H9 (cell line): ENCODE data around the gene DNER. TPM values are rescaled to one million over a fixed set of nuclear protein-coding genes. Genes with fewer than 3 reads are reported as not detected.

Experiments
- DNase-seq: peaks from one replicate; pipeline ENCODE4 v3.0.0-alpha.2; 2017
- H2AFZ ChIP-seq: one replicate; pipeline ENCODE4 v1.6.1; 2013; ENCODE audit warnings: mild to moderate bottlenecking, low read length, control low read depth, moderate library complexity
- H2AK5ac ChIP-seq: 2 replicates; pipeline ENCODE4 v1.6.1; 2013; ENCODE audit warnings: low read length, control low read depth, mixed read lengths; ENCODE audit not compliant: insufficient read length
- H2BK120ac ChIP-seq: one replicate; pipeline ENCODE4 v1.6.1; 2013; ENCODE audit warnings: low read depth, mild to moderate bottlenecking, low read length, control low read depth, inconsistent platforms; ENCODE audit not compliant: poor library complexity, severe bottlenecking
- H2BK12ac ChIP-seq: 2 replicates; pipeline ENCODE4 v1.6.1; 2013; ENCODE audit warnings: low read length, control low read depth, mixed read lengths, low read depth; ENCODE audit not compliant: insufficient read length
- H2BK15ac ChIP-seq: 2 replicates; pipeline ENCODE4 v1.6.1; 2013; ENCODE audit warnings: low read depth, low read length, control low read depth
- H2BK20ac ChIP-seq: one replicate; pipeline ENCODE4 v1.6.1; 2013; ENCODE audit warnings: low read depth, mild to moderate bottlenecking, low read length, control low read depth, inconsistent platforms; ENCODE audit not compliant: poor library complexity, severe bottlenecking
- H2BK5ac ChIP-seq: 2 replicates; pipeline ENCODE4 v1.6.1; 2013; ENCODE audit warnings: low read length, control low read depth, mixed read lengths; ENCODE audit not compliant: insufficient read length
- H3K14ac ChIP-seq: 2 replicates; pipeline ENCODE4 v1.6.1; 2013; ENCODE audit warnings: low read length, control low read depth; ENCODE audit not compliant: insufficient read depth
- H3K18ac ChIP-seq: 2 replicates; pipeline ENCODE4 v1.6.1; 2013; ENCODE audit warnings: low read depth, mild to moderate bottlenecking, mixed read lengths, low read length, control low read depth; ENCODE audit not compliant: insufficient read length
- H3K23ac ChIP-seq: 2 replicates; pipeline ENCODE4 v1.6.1; 2013; ENCODE audit warnings: low read length, control low read depth, mixed read lengths, low read depth; ENCODE audit not compliant: insufficient read length
- H3K23me2 ChIP-seq: 2 replicates; pipeline ENCODE4 v1.6.1; 2013; ENCODE audit warnings: low read depth, mild to moderate bottlenecking, mixed read lengths, low read length, control low read depth; ENCODE audit not compliant: insufficient read length, poor library complexity, severe bottlenecking
- H3K27ac ChIP-seq: 2 replicates; pipeline ENCODE4 v1.5.1; 2013; ENCODE audit warnings: low read length, control low read depth, mixed read lengths, low read depth; ENCODE audit not compliant: insufficient read length
- H3K27me3 ChIP-seq: 2 replicates; pipeline ENCODE4 v1.6.1; 2013; ENCODE audit warnings: low read length, control low read depth, inconsistent platforms; ENCODE audit not compliant: insufficient read depth
- H3K4ac ChIP-seq: 2 replicates; pipeline ENCODE4 v1.6.1; 2013; ENCODE audit warnings: low read depth, mild to moderate bottlenecking, control low read depth, inconsistent platforms, low read length, moderate library complexity
- H3K4me1 ChIP-seq: 2 replicates; pipeline ENCODE4 v1.6.1; 2013; ENCODE audit warnings: low read length, control low read depth, inconsistent platforms; ENCODE audit not compliant: insufficient read depth
- H3K4me2 ChIP-seq: 2 replicates; pipeline ENCODE4 v1.6.1; 2013; ENCODE audit warnings: low read length, control low read depth, mixed read lengths; ENCODE audit not compliant: insufficient read length, insufficient read depth
- H3K56ac ChIP-seq: 2 replicates; pipeline ENCODE4 v1.6.1; 2013; ENCODE audit warnings: low read depth, mild to moderate bottlenecking, mixed read lengths, low read length, control low read depth; ENCODE audit not compliant: insufficient read length
- H3K79me1 ChIP-seq: 2 replicates; pipeline ENCODE4 v1.6.1; 2013; ENCODE audit warnings: low read depth, mild to moderate bottlenecking, moderate library complexity, low read length, control low read depth, inconsistent platforms; ENCODE audit not compliant: insufficient read depth, poor library complexity, severe bottlenecking
- H3K79me2 ChIP-seq: 2 replicates; pipeline ENCODE4 v1.6.1; 2013; ENCODE audit warnings: low read length, control low read depth, inconsistent platforms; ENCODE audit not compliant: insufficient read depth
- H3K9ac ChIP-seq: 2 replicates; pipeline ENCODE4 v1.6.1; 2013; ENCODE audit warnings: low read length, control low read depth, mixed read lengths; ENCODE audit not compliant: insufficient read length; ENCODE audit errors: extremely low read depth
- H3K9me3 ChIP-seq: one replicate; pipeline ENCODE4 v1.6.1; 2013; ENCODE audit warnings: low read depth, low read length, inconsistent platforms; ENCODE audit not compliant: control insufficient read depth
- H3T11ph ChIP-seq: one replicate; pipeline ENCODE4 v1.6.1; 2013; ENCODE audit warnings: mild to moderate bottlenecking, low read length, control low read depth, inconsistent platforms
- H4K20me1 ChIP-seq: one replicate; pipeline ENCODE4 v1.6.1; 2013; ENCODE audit not compliant: control insufficient read depth, insufficient read length, insufficient read depth
- H4K5ac ChIP-seq: 2 replicates; pipeline ENCODE4 v1.6.1; 2013; ENCODE audit warnings: low read depth, mild to moderate bottlenecking, mixed read lengths, low read length, control low read depth; ENCODE audit not compliant: insufficient read length
- H4K8ac ChIP-seq: replicated peaks from 2 replicates; pipeline ENCODE4 v1.6.1; 2013; ENCODE audit warnings: low read length, control low read depth, mixed read lengths, low read depth; ENCODE audit not compliant: insufficient read length
- H4K91ac ChIP-seq: 2 replicates; pipeline ENCODE4 v1.6.1; 2013; ENCODE audit warnings: low read depth, mild to moderate bottlenecking, moderate library complexity, mixed read lengths, low read length, control low read depth; ENCODE audit not compliant: insufficient read length
- H3K27ac Mint-ChIP-seq, 3 experiments: 2 replicates in 2 of 3; 3 replicates in 1 of 3; pipeline ENCODE4 v1.8.0; 2020 to 2021; ENCODE audit warnings: mixed read lengths in 3 of 3, mild to moderate bottlenecking in 1 of 3, moderate library complexity in 1 of 3
- H3K27me3 Mint-ChIP-seq: 2 replicates; pipeline ENCODE4 v1.8.0; 2021; ENCODE audit warnings: low read depth, mild to moderate bottlenecking, moderate library complexity, mixed read lengths
- H3K36me3 Mint-ChIP-seq, 3 experiments: 2 replicates in 2 of 3; 3 replicates in 1 of 3; pipeline ENCODE4 v1.8.0; 2020 to 2021; ENCODE audit warnings: low read depth in 3 of 3, mixed read lengths in 3 of 3; ENCODE audit not compliant: insufficient read depth in 1 of 3
- H3K4me1 Mint-ChIP-seq, 2 experiments: 2 replicates each; pipeline ENCODE4 v1.8.0; 2020; ENCODE audit warnings: mixed read lengths in 2 of 2
- H3K4me3 Mint-ChIP-seq, 2 experiments: 2 replicates in 1 of 2; 3 replicates in 1 of 2; pipeline ENCODE4 v1.8.0; 2020 to 2021; ENCODE audit warnings: mild to moderate bottlenecking in 2 of 2, mixed read lengths in 2 of 2, moderate library complexity in 1 of 2
- H3K9me3 Mint-ChIP-seq, 2 experiments: 2 replicates in 1 of 2; 3 replicates in 1 of 2; pipeline ENCODE4 v1.8.0; 2020; ENCODE audit warnings: mild to moderate bottlenecking in 2 of 2, mixed read lengths in 2 of 2, moderate library complexity in 1 of 2
- CTCF ChIP-seq: fragments of 200-600 bp; sonication (generic); conservative IDR thresholded peaks from 3 replicates; pipeline ENCODE4 v1.8.0; 2021; ENCODE audit warnings: antibody characterized with exemption, mild to moderate bottlenecking
- WGBS: extraction: QIAGEN DNeasy Blood & Tissue Kit; methylation state at CpG from one replicate; pipeline ENCODE4 v1.1.7; 2013; ENCODE audit warnings: missing lambda C conversion rate, low lambda C conversion rate, mixed read lengths; ENCODE audit not compliant: insufficient read length; ENCODE audit errors: extremely low coverage; 5-methylcytosine and 5-hydroxymethylcytosine counted together
- total RNA-seq: library from RNA; stranded (reverse); gene quantifications from 2 replicates; pipeline ENCODE4 v1.2.1, GENCODE V29; 2021

Gene DNER
- total RNA-seq, 1 experiment from 2014 or later = 1.0 TPM

- no peak overlapping the region for H3T11ph ChIP-seq
- H3K27me3 ChIP-seq = no peaks in the 10 kb centered on the region
- H4K20me1 ChIP-seq = no peaks in the 10 kb centered on the region
- Mint-ChIP-seq H3K27ac (no peak overlapping the region), H3K4me3 (no peak overlapping the region), H3K27me3 (no peaks in the 10 kb centered on the region), H3K9me3 (no peaks in the 10 kb centered on the region), H3K4me1 (peaks cover 5 to 12% of the 10 kb centered on the region in 2 experiments), H3K36me3 (no peaks in the 10 kb centered on the region)
- no CpG with 5 or more reads among the region's 3 CpGs for WGBS
- H3K23ac ChIP-seq = no peak overlapping the region
- no peak overlapping the region for H3K4me2 ChIP-seq
- H2BK15ac ChIP-seq = no peak overlapping the region
- H3K79me2 ChIP-seq = no peaks in the 10 kb centered on the region
- no peak overlapping the region for H3K56ac ChIP-seq
- H3K23me2 ChIP-seq = no peaks in the 10 kb centered on the region
- H3K9ac ChIP-seq = no peak overlapping the region
- no peak overlapping the region for H3K4ac ChIP-seq
- DNase-seq = no peak
- no peak overlapping the region for H2BK12ac ChIP-seq
- no peak overlapping the region for H4K8ac ChIP-seq
- H2AK5ac ChIP-seq = no peak overlapping the region
- peaks cover 1% of the 10 kb centered on the region; the same call in 1 of the 2 replicates for H3K4me1 ChIP-seq
- no peak for TF ChIP-seq CTCF
- H4K5ac ChIP-seq = no peak overlapping the region
- no peak overlapping the region for H4K91ac ChIP-seq
- no peak overlapping the region for H2AFZ ChIP-seq
- no peaks in the 10 kb centered on the region for H3K9me3 ChIP-seq
- no peak overlapping the region for H2BK20ac ChIP-seq
- no peak overlapping the region for H2BK5ac ChIP-seq
- no peak overlapping the region for H2BK120ac ChIP-seq
- H3K18ac ChIP-seq = no peak overlapping the region
- H3K14ac ChIP-seq = no peak overlapping the region
- no peak overlapping the region for H3K27ac ChIP-seq
- H3K79me1 ChIP-seq = no peaks in the 10 kb centered on the region
Measured at GRCh38 chr2:229403296-229403695, 311.1 kb downstream of the DNER start.
